A549 (cell line): ENCODE data around the gene RASGRP2. TPM values are rescaled to one million over a fixed set of nuclear protein-coding genes. Genes with fewer than 3 reads are reported as not detected.

ENCODE experiments used
- ATAC-seq, 2 experiments: fragments of 200-7000 bp in 1 of 2; fragments of >200 bp in 1 of 2; cut with Nextera tagmentation in 1 of 2; cut with Tn5 transposase in 1 of 2; 3 replicates each; pipeline versions ENCODE4 v1.8.0 to v1.9.1; 2018 to 2020; ENCODE audit warnings: mild to moderate bottlenecking in 1 of 2, moderate library complexity in 1 of 2
- CTCF ChIA-PET: fragments of 300-600 bp; sonication (Branson Sonifier 250); formaldehyde crosslinking; extraction: SDS; loops from one replicate; lab custom pipeline; 2021; ENCODE audit warnings: antibody characterized with exemption, inconsistent platforms; lab: Yijun Ruan, JAX
- POLR2A ChIA-PET: fragments of 350-600 bp; formaldehyde crosslinking; extraction: SDS; loops from one replicate; lab custom pipeline; 2021; ENCODE audit warnings: antibody characterized with exemption, inconsistent platforms; lab: Yijun Ruan, JAX
- DNase-seq, 2 experiments: peaks; one replicate each; pipeline versions ENCODE4 v3.0.0 to v3.0.0-alpha.2; 2011 to 2016; ENCODE audit warnings: low read depth in 1 of 2, low spot score in 1 of 2
- FAIRE-seq: peaks from 2 replicates; lab custom pipeline; 2011; peaks lifted over from hg19 to GRCh38; lab: Jason Lieb, UNC
- H3K27ac ChIP-seq, 2 experiments: fragments of >200 bp; sonication (Bioruptor Twin); formaldehyde crosslinking; 3 replicates each; pipeline ENCODE4 v1.5.1; 2016 to 2017
- H3K4me1 ChIP-seq: fragments of >200 bp; sonication (Bioruptor Twin); formaldehyde crosslinking; 3 replicates; pipeline ENCODE4 v1.6.1; 2016
- H3K4me2 ChIP-seq: fragments of >200 bp; sonication (Bioruptor Twin); formaldehyde crosslinking; 3 replicates; pipeline ENCODE4 v1.6.1; 2016
- H3K4me3 ChIP-seq: fragments of >200 bp; sonication (Bioruptor Twin); formaldehyde crosslinking; 3 replicates; pipeline ENCODE4 v1.5.1; 2016
- H3K9me3 ChIP-seq: fragments of >200 bp; sonication (Bioruptor Twin); formaldehyde crosslinking; 3 replicates; pipeline ENCODE4 v1.6.1; 2016
- BHLHE40 ChIP-seq: IDR thresholded peaks from 2 replicates; pipeline ENCODE4 v1.6.1; 2012; ENCODE audit warnings: low read depth, low read length, inconsistent platforms
- EHF ChIP-seq: fragments of 250-450 bp; sonication (Bioruptor Pico); IDR thresholded peaks from 2 replicates; pipeline ENCODE4 v1.5.0; 2020; ENCODE audit warnings: mild to moderate bottlenecking
- GATA3 ChIP-seq: IDR thresholded peaks from 2 replicates; pipeline ENCODE4 v1.6.1; 2012; ENCODE audit warnings: borderline replicate concordance
- HEYL ChIP-seq: fragments of 250-450 bp; sonication (Bioruptor Pico); IDR thresholded peaks from 2 replicates; pipeline ENCODE4 v1.8.0; 2021; ENCODE audit warnings: mild to moderate bottlenecking, moderate library complexity
- JUN ChIP-seq, 2 experiments: fragments of >200 bp; sonication (Bioruptor Twin); formaldehyde crosslinking; IDR thresholded peaks; 2 replicates in 1 of 2; 3 replicates in 1 of 2; pipeline ENCODE4 v1.6.1; 2016 to 2017
- KDM1A ChIP-seq: fragments of 200-600 bp; sonication (generic); IDR thresholded peaks from 2 replicates; pipeline ENCODE4 v1.6.1; 2016; ENCODE audit warnings: low read depth, mild to moderate bottlenecking
- MAFK ChIP-seq: fragments of 450-650 bp; IDR thresholded peaks from 2 replicates; pipeline ENCODE4 v1.6.1; 2014; ENCODE audit not compliant: partially characterized antibody
- MYC ChIP-seq: IDR thresholded peaks from 2 replicates; pipeline ENCODE4 v1.6.1; 2012; ENCODE audit warnings: mild to moderate bottlenecking, inconsistent platforms, low read length, improper control_type of control experiment, borderline replicate concordance
- NPAS2 ChIP-seq: fragments of 250-450 bp; sonication (Bioruptor Pico); IDR thresholded peaks from 2 replicates; pipeline ENCODE4 v1.8.0; 2022; ENCODE audit warnings: mild to moderate bottlenecking, moderate library complexity, borderline replicate concordance
- PHF8 ChIP-seq: fragments of 200-600 bp; sonication (generic); IDR thresholded peaks from 2 replicates; pipeline ENCODE4 v1.6.1; 2016; ENCODE audit warnings: low read depth, mild to moderate bottlenecking, antibody characterized with exemption, moderate library complexity, borderline replicate concordance
- POLR2A ChIP-seq: IDR thresholded peaks from 2 replicates; pipeline ENCODE4 v1.6.1; 2012; ENCODE audit warnings: mild to moderate bottlenecking, low read length
- TP53 ChIP-seq: fragments of 250-450 bp; sonication (Bioruptor Pico); IDR thresholded peaks from 2 replicates; pipeline ENCODE4 v1.5.0; 2021; ENCODE audit warnings: mild to moderate bottlenecking, moderate library complexity
- ZC3H11A ChIP-seq: fragments of 450-650 bp; IDR thresholded peaks from 2 replicates; pipeline ENCODE4 v1.6.1; 2014; ENCODE audit warnings: antibody characterized with exemption, mild to moderate bottlenecking
- ZNF302 ChIP-seq: fragments of 250-450 bp; sonication (Bioruptor Pico); IDR thresholded peaks from 2 replicates; pipeline ENCODE4 v1.9.0; 2021; ENCODE audit warnings: inconsistent platforms, mild to moderate bottlenecking, moderate library complexity
- WGBS: methylation state at CpG from one replicate; pipeline ENCODE4 v1.1.6; 2017; ENCODE audit errors: missing lambda C conversion rate; 5-methylcytosine and 5-hydroxymethylcytosine counted together
- polyA plus RNA-seq, 4 experiments: library from polyadenylated mRNA; depleted of rRNA in 3 of 4; stranded (reverse); fragments of >200 nt; fragmentation: RNase III in 1 of 4; extraction: RNeasy Plus Mini Kit Qiagen cat#74134 plus additional on column Dnase treatment in 1 of 4; gene quantifications; 2 replicates in 3 of 4; 3 replicates in 1 of 4; pipeline ENCODE4 v1.2.3, GENCODE V29; 2011 to 2017
- TF ChIP-seq, protein P1 (sequence below): fragments of >200 bp; sonication (Bioruptor Twin); formaldehyde crosslinking; IDR thresholded peaks from 3 replicates; pipeline ENCODE4 v1.6.1; 2016
- TF ChIP-seq, protein P2 (sequence below): fragments of 200-600 bp; sonication (generic); IDR thresholded peaks from 2 replicates; pipeline ENCODE4 v1.6.1; 2016; ENCODE audit warnings: antibody characterized with exemption, mild to moderate bottlenecking, moderate library complexity
- TF ChIP-seq, protein P3 (sequence below): IDR thresholded peaks from 2 replicates; pipeline ENCODE4 v1.6.1; 2012

The RASGRP2 gene
- polyA plus RNA-seq, 2 of the 4 experiments (the other 2 are of a cell fraction): 0.88 to 0.89 TPM

DNA sequence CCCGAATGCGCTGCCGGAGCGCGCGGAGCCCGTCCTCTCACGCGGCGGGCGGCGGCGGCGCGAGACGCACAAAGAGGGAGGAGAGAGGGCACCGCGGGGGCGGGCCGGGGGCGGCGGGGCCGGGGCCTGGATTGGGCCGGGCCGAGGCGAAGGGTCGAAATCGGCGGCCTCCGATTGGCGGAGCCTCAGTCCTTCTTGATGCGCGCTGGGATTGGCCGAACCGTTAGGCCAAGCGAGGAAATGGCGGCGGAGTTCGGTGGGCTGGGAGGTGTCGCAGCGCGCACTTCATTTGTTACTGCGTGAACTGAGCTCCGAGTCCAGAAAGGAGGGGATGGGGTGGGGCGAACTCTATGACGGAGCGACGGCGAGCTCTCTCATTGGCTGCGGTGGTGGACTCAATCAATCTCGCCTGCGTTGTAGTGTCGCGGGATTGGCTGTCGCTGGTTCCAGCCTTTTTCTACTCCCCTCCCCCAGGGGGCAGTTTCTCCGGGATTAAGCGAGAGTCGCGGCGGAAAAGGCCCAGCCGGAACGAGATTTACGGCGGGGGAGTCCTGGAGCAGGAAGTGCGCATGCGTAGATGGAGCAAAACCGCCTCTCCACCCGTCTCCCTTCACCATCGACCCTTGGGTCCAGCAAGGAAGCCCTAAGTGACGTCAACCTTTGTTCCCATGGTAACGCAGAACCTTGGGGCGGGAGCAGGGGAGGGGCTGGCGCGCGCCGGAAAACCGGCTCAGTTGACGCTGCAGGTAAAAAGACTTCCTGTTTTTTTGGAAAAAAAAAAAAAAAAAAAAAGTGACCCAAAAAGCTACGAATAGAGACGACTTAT lies 34.7 kb upstream of the RASGRP2 start, which contains the start of gene SF1 (continued):
- TF ChIP-seq, protein P1, sequence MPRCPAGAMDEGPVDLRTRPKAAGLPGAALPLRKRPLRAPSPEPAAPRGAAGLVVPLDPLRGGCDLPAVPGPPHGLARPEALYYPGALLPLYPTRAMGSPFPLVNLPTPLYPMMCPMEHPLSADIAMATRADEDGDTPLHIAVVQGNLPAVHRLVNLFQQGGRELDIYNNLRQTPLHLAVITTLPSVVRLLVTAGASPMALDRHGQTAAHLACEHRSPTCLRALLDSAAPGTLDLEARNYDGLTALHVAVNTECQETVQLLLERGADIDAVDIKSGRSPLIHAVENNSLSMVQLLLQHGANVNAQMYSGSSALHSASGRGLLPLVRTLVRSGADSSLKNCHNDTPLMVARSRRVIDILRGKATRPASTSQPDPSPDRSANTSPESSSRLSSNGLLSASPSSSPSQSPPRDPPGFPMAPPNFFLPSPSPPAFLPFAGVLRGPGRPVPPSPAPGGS: peak; percentile 80; the same call in 1 of the 3 replicates
- TF ChIP-seq MYC (0 out of 2 replicates have a peak, but pooled peaks have one; percentile 60), POLR2A (peak; percentile 61), NPAS2 (CRISPR knock-in tag) (no peak)

DNA sequence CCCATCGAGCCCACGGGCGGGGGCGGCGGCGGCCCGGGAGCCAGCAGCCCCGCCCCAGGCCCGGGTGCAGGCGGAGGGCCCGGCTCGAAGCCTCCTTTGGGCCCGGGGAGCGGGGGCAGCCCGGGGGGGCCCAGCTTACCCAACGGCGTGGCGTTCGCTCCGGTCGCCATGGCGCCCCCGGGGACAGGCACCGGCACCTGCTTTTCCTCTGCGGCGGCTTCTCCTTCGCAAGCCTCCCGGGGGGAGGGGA lies 34.2 kb upstream of the RASGRP2 start:
- FAIRE-seq: no peak
- WGBS: no CpG with 5 or more reads among the region's 28 CpGs
- H3K27ac ChIP-seq: peak overlapping the region; percentile 98 to 99
- peaks cover 34% of the 10 kb centered on the region for H3K4me1 ChIP-seq
- peak overlapping the region; percentile 92; the same call in 2 of the 3 replicates for H3K4me2 ChIP-seq
- H3K9me3 ChIP-seq: no peaks in the 10 kb centered on the region
- POLR2A ChIA-PET: interaction anchor here (0.9 to 2.7 kb wide), 12 partner anchors 8 to 79 kb away, joined by 3 to 32 read pairs (median 4); partner anchors contain the start of gene PYGM
- TF ChIP-seq MAFK: no peak
- peak in 1 of 2 experiments; percentile 78; a peak in 3 of 5 replicates for TF ChIP-seq JUN (IDR thresholded peaks at IDR 0.05)
- TF ChIP-seq PHF8: peak; percentile 86; the same call in 1 of the 2 replicates
- no peak for TF ChIP-seq HEYL
- TF ChIP-seq, all 56 proteins: peak for 2
- DNase-seq: no peak
- CTCF ChIA-PET: interaction anchor here (0.9 to 5.7 kb wide), 4 partner anchors 13 to 115 kb away, joined by 3 to 73 read pairs (median 6); no protein-coding TSS in a partner anchor
- H3K4me3 ChIP-seq: peak overlapping the region; percentile 90
- peak in 1 of 2 experiments; percentile 2; a peak in 1 of 6 replicates for ATAC-seq

DNA sequence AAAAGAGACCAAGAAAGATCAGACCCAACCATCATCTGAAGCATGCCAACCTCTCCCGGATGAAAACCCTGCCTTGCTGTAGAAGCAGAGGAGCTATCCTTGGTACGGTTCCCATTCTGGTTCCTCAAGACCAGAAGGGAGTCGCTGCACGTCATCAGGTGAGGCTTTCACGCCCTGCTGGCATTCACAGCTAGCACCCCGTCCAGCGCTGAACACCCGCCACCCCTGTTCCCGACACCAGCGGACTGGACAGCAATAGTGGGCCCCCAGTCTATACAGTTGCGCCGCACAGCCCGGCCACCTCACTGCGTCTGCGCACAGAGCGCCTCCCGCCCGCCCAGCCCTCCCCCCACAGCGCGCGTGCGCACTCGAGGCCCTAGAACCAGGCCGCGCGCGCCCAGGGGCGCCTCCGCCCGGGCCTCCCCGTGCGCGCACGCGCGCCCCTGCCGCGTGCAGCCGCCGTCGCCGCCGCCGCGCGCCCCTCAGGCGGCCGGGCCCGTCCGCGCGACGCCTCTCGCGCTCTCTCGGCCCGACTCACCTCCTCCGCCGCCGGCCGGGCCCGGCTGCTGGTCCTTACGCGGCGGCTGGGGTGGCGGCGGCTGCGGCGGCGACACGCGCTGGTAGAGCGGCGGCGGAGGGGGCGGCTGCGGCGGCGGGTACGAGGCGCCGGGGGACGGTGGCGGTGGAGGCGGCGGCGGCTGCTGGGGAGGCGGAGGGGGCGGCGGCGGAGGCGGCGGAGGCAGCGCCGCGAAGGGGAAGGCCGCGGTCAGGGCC lies 33.7 kb upstream of the RASGRP2 start:
- ChIA-PET CTCF (interaction anchor here (0.6 to 5.7 kb wide), 5 partner anchors 10 to 78 kb away, joined by 3 to 73 read pairs (median 4); no protein-coding TSS in a partner anchor), POLR2A (interaction anchor here (1.0 to 2.7 kb wide), 3 partner anchors 16 to 340 kb away, joined by 3 to 32 read pairs (median 4); partner anchors contain the start of genes PYGM and ZNHIT2)
- Histone ChIP-seq H3K4me1 (peaks cover 39% of the 10 kb centered on the region), H3K4me3 (peak overlapping the region; percentile 90), H3K27ac (peak overlapping the region; percentile 98 to 99), H3K4me2 (peak overlapping the region; percentile 92), H3K9me3 (no peaks in the 10 kb centered on the region)
- FAIRE-seq (no peak), ATAC-seq (peak; percentile 1 to 55; a peak in 5 of 6 replicates), DNase-seq (peak; percentile 81 to 94)
- no peak for TF ChIP-seq ZNF302 (CRISPR knock-in tag)
- TF ChIP-seq BHLHE40: no peak
- TF ChIP-seq KDM1A: no peak
- no peak for TF ChIP-seq TP53 (CRISPR knock-in tag)
- peak; percentile 24; the same call in 1 of the 2 replicates for TF ChIP-seq POLR2A
- TF ChIP-seq, protein P2, sequence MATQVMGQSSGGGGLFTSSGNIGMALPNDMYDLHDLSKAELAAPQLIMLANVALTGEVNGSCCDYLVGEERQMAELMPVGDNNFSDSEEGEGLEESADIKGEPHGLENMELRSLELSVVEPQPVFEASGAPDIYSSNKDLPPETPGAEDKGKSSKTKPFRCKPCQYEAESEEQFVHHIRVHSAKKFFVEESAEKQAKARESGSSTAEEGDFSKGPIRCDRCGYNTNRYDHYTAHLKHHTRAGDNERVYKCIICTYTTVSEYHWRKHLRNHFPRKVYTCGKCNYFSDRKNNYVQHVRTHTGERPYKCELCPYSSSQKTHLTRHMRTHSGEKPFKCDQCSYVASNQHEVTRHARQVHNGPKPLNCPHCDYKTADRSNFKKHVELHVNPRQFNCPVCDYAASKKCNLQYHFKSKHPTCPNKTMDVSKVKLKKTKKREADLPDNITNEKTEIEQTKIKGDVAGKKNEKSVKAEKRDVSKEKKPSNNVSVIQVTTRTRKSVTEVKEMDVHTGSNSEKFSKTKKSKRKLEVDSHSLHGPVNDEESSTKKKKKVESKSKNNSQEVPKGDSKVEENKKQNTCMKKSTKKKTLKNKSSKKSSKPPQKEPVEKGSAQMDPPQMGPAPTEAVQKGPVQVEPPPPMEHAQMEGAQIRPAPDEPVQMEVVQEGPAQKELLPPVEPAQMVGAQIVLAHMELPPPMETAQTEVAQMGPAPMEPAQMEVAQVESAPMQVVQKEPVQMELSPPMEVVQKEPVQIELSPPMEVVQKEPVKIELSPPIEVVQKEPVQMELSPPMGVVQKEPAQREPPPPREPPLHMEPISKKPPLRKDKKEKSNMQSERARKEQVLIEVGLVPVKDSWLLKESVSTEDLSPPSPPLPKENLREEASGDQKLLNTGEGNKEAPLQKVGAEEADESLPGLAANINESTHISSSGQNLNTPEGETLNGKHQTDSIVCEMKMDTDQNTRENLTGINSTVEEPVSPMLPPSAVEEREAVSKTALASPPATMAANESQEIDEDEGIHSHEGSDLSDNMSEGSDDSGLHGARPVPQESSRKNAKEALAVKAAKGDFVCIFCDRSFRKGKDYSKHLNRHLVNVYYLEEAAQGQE: peak; percentile 63; the same call in 1 of the 2 replicates
- TF ChIP-seq ZC3H11A: no peak
- TF ChIP-seq, protein P3, sequence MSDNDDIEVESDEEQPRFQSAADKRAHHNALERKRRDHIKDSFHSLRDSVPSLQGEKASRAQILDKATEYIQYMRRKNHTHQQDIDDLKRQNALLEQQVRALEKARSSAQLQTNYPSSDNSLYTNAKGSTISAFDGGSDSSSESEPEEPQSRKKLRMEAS: no peak
- TF ChIP-seq EHF (CRISPR knock-in tag): no peak
- TF ChIP-seq GATA3: no peak
- peak in 1 of 2 experiments; percentile 22; a peak in 2 of 5 replicates for TF ChIP-seq JUN (IDR thresholded peaks at IDR 0.05)
- TF ChIP-seq, protein P1: no peak
- under 1% methylated on average over 12 of the region's 98 CpGs for WGBS
